ENCODE results near the gene SORD.
"Not testable (repeated sequence)": the region's sequence is repeated elsewhere in the genome, so short reads cannot be mapped to it uniquely, and the experiment has no call there.

Gene SORD

GRCh38 chr15:45062301-45062700 is 39.3 kb downstream of the SORD start:
- not testable (repeated sequence) for DNase-seq (ENCODE audit: low read depth in 2 of 2)

- no peak for DNase-seq (ENCODE audit: low read depth in 2 of 2)
Observed at GRCh38 chr15:45064386-45064785, 41.4 kb downstream of the SORD start.

- DNase-seq (ENCODE audit: low read depth in 2 of 2), result not testable (repeated sequence)
Observed at GRCh38 chr15:45069942-45070360, 47.0 kb downstream of the SORD start.

- DNase-seq (ENCODE audit: low read depth in 2 of 2), result not testable (repeated sequence)
Observed at GRCh38 chr15:45073602-45074001, 50.6 kb downstream of the SORD start.

- DNase-seq (ENCODE audit: low read depth in 2 of 2), result not testable (repeated sequence)
Observed at GRCh38 chr15:45075440-45076320, 52.7 kb downstream of the SORD start.

GRCh38 chr15:45077391-45077790 is 54.4 kb downstream of the SORD start:
- DNase-seq (ENCODE audit: low read depth in 2 of 2), result not testable (repeated sequence)

- DNase-seq (ENCODE audit: low read depth in 2 of 2), result not testable (repeated sequence)
Observed at GRCh38 chr15:45079201-45079600, 56.2 kb downstream of the SORD start.

- DNase-seq (ENCODE audit: low read depth in 2 of 2), result not testable (repeated sequence)
Observed at GRCh38 chr15:45079628-45080246, 56.7 kb downstream of the SORD start.

GRCh38 chr15:45080593-45080992 is 57.6 kb downstream of the SORD start:
- DNase-seq (ENCODE audit: low read depth in 2 of 2), result not testable (repeated sequence)

- not testable (repeated sequence) for DNase-seq (ENCODE audit: low read depth in 2 of 2)
Observed at GRCh38 chr15:45082412-45082811, 59.4 kb downstream of the SORD start.

- no peak for DNase-seq (ENCODE audit: low read depth in 2 of 2)
Observed at GRCh38 chr15:45083223-45083622, 60.2 kb downstream of the SORD start.

GRCh38 chr15:45084163-45084562 is 61.2 kb downstream of the SORD start:
- no peak for DNase-seq (ENCODE audit: low read depth in 2 of 2)

- no peak for DNase-seq (ENCODE audit: low read depth in 2 of 2)
Observed at GRCh38 chr15:45087513-45087912, 64.5 kb downstream of the SORD start.

GRCh38 chr15:45088801-45089711 is 66.1 kb downstream of the SORD start:
- DNase-seq (ENCODE audit: low read depth in 2 of 2), result no peak

GRCh38 chr15:45089712-45090373 is 66.8 kb downstream of the SORD start:
- DNase-seq (ENCODE audit: low read depth in 2 of 2), result no peak

- DNase-seq (ENCODE audit: low read depth in 2 of 2), result no peak
Observed at GRCh38 chr15:45091161-45091560, 68.2 kb downstream of the SORD start.

- no peak for DNase-seq (ENCODE audit: low read depth in 2 of 2)
Observed at GRCh38 chr15:45091576-45091975, 68.6 kb downstream of the SORD start.

- no peak for DNase-seq (ENCODE audit: low read depth in 2 of 2)
Observed at GRCh38 chr15:45093013-45093412, 70.0 kb downstream of the SORD start.

- no peak for DNase-seq (ENCODE audit: low read depth in 2 of 2)
Observed at GRCh38 chr15:45093622-45094357, 70.8 kb downstream of the SORD start.

GRCh38 chr15:45094358-45094730 is 71.3 kb downstream of the SORD start:
- no peak for DNase-seq (ENCODE audit: low read depth in 2 of 2)

GRCh38 chr15:45095661-45096060 is 72.7 kb downstream of the SORD start:
- DNase-seq (ENCODE audit: low read depth in 2 of 2), result no peak

Measured in stimulated activated CD4-positive, alpha-beta T cell treated with anti-CD3 and anti-CD28 coated beads, Interleukin-1b, Interleukin-23, amount 100 ng/mL, for 4 hours (primary cell).